Anterior cingulate cortex (tissue), 58 donors: ENCODE data around the gene OTUD3.
"Not testable (repeated sequence)": the region's sequence is repeated elsewhere in the genome, so short reads cannot be mapped to it uniquely, and the experiment has no call there.

Experiments used
- DNase-seq, 58 donors: peaks; one replicate each; lab custom pipeline; 2025; lab: John Stamatoyannopoulos, UW

OTUD3 gene

GRCh38 chr1:19909392-19909791 lies 27.2 kb downstream of the OTUD3 start:
- no peak for DNase-seq

GRCh38 chr1:19909971-19910370 lies 27.8 kb downstream of the OTUD3 start:
- no peak for DNase-seq

GRCh38 chr1:19910650-19911049 lies 28.5 kb downstream of the OTUD3 start:
- DNase-seq: no peak

GRCh38 chr1:19918057-19918456 lies 35.9 kb downstream of the OTUD3 start:
- DNase-seq: peak in 55 of 58 donors; percentile 1 to 92 (median 57)

- DNase-seq: no peak
These were observed 38.0 kb downstream of the OTUD3 start for GRCh38 chr1:19920132-19920710.

GRCh38 chr1:19921310-19921709 lies 39.1 kb downstream of the OTUD3 start:
- DNase-seq: peak in 5 of 58 donors; percentile 10 to 47 (median 25)

GRCh38 chr1:19922015-19922688 lies 40.0 kb downstream of the OTUD3 start:
- no peak for DNase-seq

GRCh38 chr1:19923137-19923952 lies 41.1 kb downstream of the OTUD3 start, which contains the start of gene PLA2G2E:
Gene PLA2G2E (minus strand): TSS chr1:19923617. CDS start chr1:19923559, 58 bp downstream.
- no peak for DNase-seq

- DNase-seq: no peak
These were observed 41.8 kb downstream of the OTUD3 start for GRCh38 chr1:19923953-19924346.

GRCh38 chr1:19925342-19926070 lies 43.3 kb downstream of the OTUD3 start:
- no peak for DNase-seq

- no peak for DNase-seq
These were observed 44.3 kb downstream of the OTUD3 start for GRCh38 chr1:19926296-19927129.

GRCh38 chr1:19927130-19927421 lies 44.9 kb downstream of the OTUD3 start:
- not testable (repeated sequence) for DNase-seq

GRCh38 chr1:19932866-19933265 lies 50.7 kb downstream of the OTUD3 start:
- DNase-seq: no peak

- DNase-seq: peak in 2 of 58 donors; percentile 16 to 23
These were observed 52.1 kb downstream of the OTUD3 start for GRCh38 chr1:19934336-19934735.

GRCh38 chr1:19936061-19936750 lies 54.0 kb downstream of the OTUD3 start:
- DNase-seq: no peak

- no peak for DNase-seq
These were observed 56.3 kb downstream of the OTUD3 start for GRCh38 chr1:19938472-19938871.

- DNase-seq: no peak
These were observed 58.5 kb downstream of the OTUD3 start for GRCh38 chr1:19940486-19941205.

- DNase-seq: no peak
These were observed 59.0 kb downstream of the OTUD3 start for GRCh38 chr1:19941206-19941568.

- no peak for DNase-seq
These were observed 59.9 kb downstream of the OTUD3 start for GRCh38 chr1:19942088-19942487.
